Fibroblast of pulmonary artery (primary cell): ENCODE measurements around the gene DMP1.

Experiments
- DNase-seq: peaks from one replicate; pipeline ENCODE4 v3.0.0-alpha.2; 2010; ENCODE audit warnings: low read depth
- H3K4me3 ChIP-seq: replicated peaks from 2 replicates; pipeline ENCODE4 v1.5.1; 2011; ENCODE audit warnings: low read depth, mild to moderate bottlenecking, control low read depth, low read length, moderate library complexity
- CTCF ChIP-seq: IDR thresholded peaks from 2 replicates; pipeline ENCODE4 v1.5.1; 2011; ENCODE audit warnings: mild to moderate bottlenecking, control low read depth, low read length, inconsistent platforms; ENCODE audit errors: missing control alignments

Gene DMP1

GRCh38 chr4:87622303-87622702 is 27.8 kb upstream of the DMP1 start:
- TF ChIP-seq CTCF = no peak
- no peak for DNase-seq
- H3K4me3 ChIP-seq = no peak overlapping the region

GRCh38 chr4:87624698-87625097 is 25.4 kb upstream of the DMP1 start:
- no peak for TF ChIP-seq CTCF
- no peak overlapping the region for H3K4me3 ChIP-seq
- no peak for DNase-seq

GRCh38 chr4:87631668-87632067 is 18.4 kb upstream of the DMP1 start:
- no peak for DNase-seq
- TF ChIP-seq CTCF = no peak

GRCh38 chr4:87632469-87632868 is 17.6 kb upstream of the DMP1 start:
- no peak overlapping the region for H3K4me3 ChIP-seq
- peak; percentile 26 for DNase-seq
- TF ChIP-seq CTCF = no peak

More at GRCh38 chr4:87631668-87632067, 18.4 kb upstream of the DMP1 start:
- H3K4me3 ChIP-seq = no peak overlapping the region

GRCh38 chr4:87633243-87633642 is 16.8 kb upstream of the DMP1 start:
- TF ChIP-seq CTCF = no peak
- H3K4me3 ChIP-seq = no peak overlapping the region
- DNase-seq = peak; percentile 80

- TF ChIP-seq CTCF = no peak
- DNase-seq = no peak
Observed at GRCh38 chr4:87644286-87644685, 5.8 kb upstream of the DMP1 start.

GRCh38 chr4:87650938-87651337 is 858 bp downstream of the DMP1 start:
- DNase-seq = no peak
- TF ChIP-seq CTCF = no peak
- H3K4me3 ChIP-seq = no peak overlapping the region

More at GRCh38 chr4:87644286-87644685, 5.8 kb upstream of the DMP1 start:
- H3K4me3 ChIP-seq = no peak overlapping the region
